Mammary epithelial cell (primary cell): ENCODE data around the gene ACVR1C.

Source experiments
- EZH2 ChIP-seq: IDR thresholded peaks from 2 replicates; pipeline ENCODE4 v1.6.1; 2012; ENCODE audit warnings: low read length, inconsistent platforms, borderline replicate concordance
- TF ChIP-seq, protein P1 (sequence below), 2 donors: IDR thresholded peaks in 1 of 2; conservative IDR thresholded peaks in 1 of 2; 2 replicates each; pipeline ENCODE4 v1.5.1; 2011 to 2012; ENCODE audit warnings: inconsistent platforms in 2 of 2, low read length in 2 of 2, mild to moderate bottlenecking in 2 of 2, control low read depth in 1 of 2, low read depth in 1 of 2; ENCODE audit not compliant: insufficient read depth in 1 of 2; ENCODE audit errors: extremely low read depth in 1 of 2

DNA sequence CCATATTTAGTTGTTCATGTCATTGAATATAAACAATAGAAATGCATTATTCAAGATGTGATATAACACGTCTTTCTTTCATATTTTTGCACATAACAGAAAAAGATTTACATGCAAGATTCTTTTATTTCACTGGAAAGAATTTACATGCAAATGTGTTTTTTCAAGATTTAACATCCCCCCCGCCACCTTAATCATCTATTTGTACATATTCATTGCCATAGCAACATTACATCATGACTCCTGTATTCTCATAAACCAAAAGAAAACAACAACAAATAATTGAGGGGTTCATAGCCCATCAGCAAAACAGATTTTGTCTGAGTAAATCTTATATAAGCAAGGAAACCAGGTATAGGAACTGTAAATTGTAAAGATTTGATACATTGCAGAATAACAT is 3.2 kb upstream of the ACVR1C start:
- no peak for TF ChIP-seq EZH2
- TF ChIP-seq, protein P1, sequence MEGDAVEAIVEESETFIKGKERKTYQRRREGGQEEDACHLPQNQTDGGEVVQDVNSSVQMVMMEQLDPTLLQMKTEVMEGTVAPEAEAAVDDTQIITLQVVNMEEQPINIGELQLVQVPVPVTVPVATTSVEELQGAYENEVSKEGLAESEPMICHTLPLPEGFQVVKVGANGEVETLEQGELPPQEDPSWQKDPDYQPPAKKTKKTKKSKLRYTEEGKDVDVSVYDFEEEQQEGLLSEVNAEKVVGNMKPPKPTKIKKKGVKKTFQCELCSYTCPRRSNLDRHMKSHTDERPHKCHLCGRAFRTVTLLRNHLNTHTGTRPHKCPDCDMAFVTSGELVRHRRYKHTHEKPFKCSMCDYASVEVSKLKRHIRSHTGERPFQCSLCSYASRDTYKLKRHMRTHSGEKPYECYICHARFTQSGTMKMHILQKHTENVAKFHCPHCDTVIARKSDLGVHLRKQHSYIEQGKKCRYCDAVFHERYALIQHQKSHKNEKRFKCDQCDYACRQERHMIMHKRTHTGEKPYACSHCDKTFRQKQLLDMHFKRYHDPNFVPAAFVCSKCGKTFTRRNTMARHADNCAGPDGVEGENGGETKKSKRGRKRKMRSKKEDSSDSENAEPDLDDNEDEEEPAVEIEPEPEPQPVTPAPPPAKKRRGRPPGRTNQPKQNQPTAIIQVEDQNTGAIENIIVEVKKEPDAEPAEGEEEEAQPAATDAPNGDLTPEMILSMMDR (conservative IDR thresholded peaks at IDR 0.05 in 1 of 2, IDR thresholded peaks at IDR 0.05 in 1 of 2; ENCODE audit: extremely low read depth in 1 of 2, insufficient read depth in 1 of 2, low read depth in 1 of 2, low read length in 2 of 2) = no peak
